Endothelial cell of umbilical vein (primary cell): ENCODE results near the gene SNAP25. TPM values are rescaled to one million over a fixed set of nuclear protein-coding genes. Genes with fewer than 3 reads are reported as not detected.

Source experiments
- BruUV-seq: library from RNA; stranded (reverse); fragments of 400-500 nt; replicated peaks from 2 replicates; lab custom pipeline; 2021; lab: Mats Ljungman, UMichigan
- CTCF ChIA-PET: fragments of 300-600, 350-600 bp; sonication (Branson Sonifier 250); formaldehyde crosslinking; loops from one replicate; lab custom pipeline; 2021; ENCODE audit warnings: antibody characterized with exemption, inconsistent platforms; lab: Charles Lee
- POLR2A ChIA-PET: fragments of 300-600, 350-600 bp; sonication (Branson Sonifier 250); formaldehyde crosslinking; loops from one replicate; lab custom pipeline; 2021; ENCODE audit warnings: antibody characterized with exemption, inconsistent platforms; lab: Charles Lee
- DNase-seq: peaks from one replicate; pipeline ENCODE4 v3.0.0-alpha.2; 2011; ENCODE audit warnings: low read depth, low spot score
- FAIRE-seq: peaks from 2 replicates; lab custom pipeline; 2011; peaks lifted over from hg19 to GRCh38; lab: Jason Lieb, UNC
- H2AFZ ChIP-seq: 2 replicates; pipeline ENCODE4 v1.6.0; 2012; ENCODE audit warnings: low read depth, low read length, control low read depth, inconsistent platforms
- H3K27ac ChIP-seq: 2 replicates; pipeline ENCODE4 v1.5.1; 2011; ENCODE audit warnings: low read depth, mild to moderate bottlenecking, control low read depth, low read length, moderate library complexity; ENCODE audit not compliant: insufficient read depth
- H3K27me3 ChIP-seq, 2 experiments: 2 replicates each; pipeline versions ENCODE4 v1.6.0 to v1.6.1; 2011; ENCODE audit warnings: low read length in 2 of 2, mixed read lengths in 1 of 2; ENCODE audit not compliant: control insufficient read depth in 2 of 2, insufficient read depth in 2 of 2
- H3K36me3 ChIP-seq, 2 experiments: 2 replicates in 1 of 2; 3 replicates in 1 of 2; pipeline ENCODE4 v1.5.1; 2011; ENCODE audit warnings: low read length in 2 of 2, mild to moderate bottlenecking in 1 of 2, moderate library complexity in 1 of 2; ENCODE audit not compliant: control insufficient read depth in 2 of 2, insufficient read depth in 2 of 2; ENCODE audit errors: extremely low read depth in 1 of 2
- H3K4me1 ChIP-seq: 3 replicates; pipeline ENCODE4 v1.5.1; 2011; ENCODE audit warnings: mild to moderate bottlenecking, low read length; ENCODE audit not compliant: control insufficient read depth, insufficient read depth; ENCODE audit errors: extremely low read depth
- H3K4me2 ChIP-seq: 2 replicates; pipeline ENCODE4 v1.6.1; 2011; ENCODE audit warnings: low read length, control low read depth, mixed read lengths; ENCODE audit not compliant: insufficient read depth
- H3K4me3 ChIP-seq, 3 experiments: fragments of 200-600 bp in 1 of 3; sonication (generic), shearing (Covaris generic) in 1 of 3; replicated peaks in 1 of 3; 2 replicates each; pipeline ENCODE4 v1.5.1; 2011 to 2016; ENCODE audit warnings: control low read depth in 3 of 3, low read length in 3 of 3, mild to moderate bottlenecking in 2 of 3, inconsistent platforms in 1 of 3, low read depth in 1 of 3, moderate library complexity in 1 of 3; ENCODE audit not compliant: insufficient read depth in 1 of 3
- H3K79me2 ChIP-seq: 2 replicates; pipeline ENCODE4 v1.6.0; 2012; ENCODE audit warnings: low read length, inconsistent platforms; ENCODE audit not compliant: control insufficient read depth, insufficient read depth
- H3K9ac ChIP-seq: replicated peaks from 2 replicates; pipeline ENCODE3; 2011; ENCODE audit warnings: low read length, control low read depth; ENCODE audit not compliant: insufficient read depth; ENCODE audit errors: extremely low read depth
- H3K9me1 ChIP-seq: replicated peaks from 3 replicates; pipeline ENCODE4 v1.6.0; 2011; ENCODE audit warnings: mild to moderate bottlenecking, low read length; ENCODE audit not compliant: control insufficient read depth, insufficient read depth; ENCODE audit errors: extremely low read depth
- H3K9me3 ChIP-seq: replicated peaks from 2 replicates; pipeline ENCODE4 v1.5.1; 2012; ENCODE audit warnings: low read length, inconsistent platforms; ENCODE audit not compliant: control insufficient read depth, insufficient read depth
- H4K20me1 ChIP-seq: replicated peaks from 2 replicates; pipeline ENCODE3; 2011; ENCODE audit warnings: mild to moderate bottlenecking, low read length; ENCODE audit not compliant: control insufficient read depth, insufficient read depth; ENCODE audit errors: extremely low read depth
- EZH2 ChIP-seq: IDR thresholded peaks from 2 replicates; pipeline ENCODE4 v1.6.1; 2012; ENCODE audit warnings: borderline replicate concordance, low read depth, mild to moderate bottlenecking, moderate library complexity, low read length, inconsistent platforms; ENCODE audit not compliant: severe bottlenecking
- GATA2 ChIP-seq: IDR thresholded peaks from 2 replicates; pipeline ENCODE4 v1.7.0; 2011; ENCODE audit warnings: low read depth, mild to moderate bottlenecking, moderate library complexity, mixed read lengths, low read length; ENCODE audit not compliant: insufficient read length, insufficient read depth
- JUN ChIP-seq: IDR thresholded peaks from 2 replicates; pipeline ENCODE4 v1.6.1; 2011; ENCODE audit warnings: borderline replicate concordance, low read depth; ENCODE audit not compliant: insufficient read length, insufficient read depth
- MYC ChIP-seq: IDR thresholded peaks from one replicate; pipeline ENCODE4 v1.6.1; 2011; ENCODE audit warnings: mild to moderate bottlenecking, low read depth, low read length
- POLR2A ChIP-seq: IDR thresholded peaks from 2 replicates; pipeline ENCODE4 v1.6.1; 2012; ENCODE audit warnings: low read depth, mild to moderate bottlenecking, control low read depth, low read length
- dilution Hi-C: fragments of 300-500 bp; cut with MboI; formaldehyde crosslinking; loops from one replicate; pipeline ENCODE4 v1.15.0; 2019; ENCODE audit warnings: low sequenced_read_pairs; ENCODE audit not compliant: extremely low pct_ligation_motif_present
- intact Hi-C: fragments of 100-400 bp; cut with micrococcal nuclease; formaldehyde crosslinking; loops from one replicate; pipeline ENCODE4 v1.10.0; 2022
- polyA plus RNA-seq, 4 experiments: library from polyadenylated mRNA; depleted of rRNA in 3 of 4; stranded (reverse) in 3 of 4; unstranded in 1 of 4; fragments of >200 nt; gene quantifications; 2 replicates each; pipeline versions ENCODE4 v1.2.1 to v1.2.3, GENCODE V29; 2011 to 2012; ENCODE audit warnings: missing spikeins in 1 of 4
- total RNA-seq: library from RNA; stranded (reverse); gene quantifications from 2 replicates; pipeline ENCODE4 v1.2.3, GENCODE V29; 2021
- TF ChIP-seq, protein P1 (sequence below): IDR thresholded peaks from 2 replicates; pipeline ENCODE4 v1.6.1; 2011; ENCODE audit not compliant: insufficient read depth, insufficient read length

SNAP25 gene
- total and polyA plus RNA-seq, 2 donors (not counting 3 experiments of a cell fraction or from before 2014, with no cell fraction given), result 3.9 to 4.4 TPM

DNA sequence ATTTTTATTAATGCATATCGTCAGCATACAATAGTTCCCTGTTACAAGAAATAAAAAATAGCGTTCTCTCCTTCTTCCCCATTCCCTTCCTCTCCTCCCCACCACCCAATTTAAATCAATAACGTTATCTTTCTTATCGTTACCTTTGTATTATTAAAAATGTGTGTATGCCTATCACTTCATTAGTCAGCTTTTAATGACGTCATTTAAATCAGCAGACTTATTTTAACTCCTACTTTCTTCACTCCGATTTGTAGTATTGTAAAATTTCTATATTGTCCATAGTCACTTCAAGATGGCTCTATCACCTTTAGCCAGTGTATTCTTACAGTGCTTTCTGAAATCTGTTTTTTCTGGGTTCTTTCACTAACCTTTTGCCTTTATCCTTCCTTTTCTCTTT lies 126.3 kb downstream of the SNAP25 start:
- dilution Hi-C loops (no loop called here), intact Hi-C loops (no loop called here)
- Histone ChIP-seq H4K20me1 (no peaks in the 10 kb centered on the region), H3K4me1 (peaks cover 6% of the 10 kb centered on the region), H3K9me3 (no peaks in the 10 kb centered on the region), H3K27me3 (no peaks in the 10 kb centered on the region), H3K9me1 (no peaks in the 10 kb centered on the region), H3K4me2 (no peak overlapping the region), H3K36me3 (no peaks in the 10 kb centered on the region), H2AFZ (no peak overlapping the region), H3K27ac (no peak overlapping the region), H3K4me3 (no peak overlapping the region), H3K9ac (no peak overlapping the region), H3K79me2 (no peaks in the 10 kb centered on the region)
- TF ChIP-seq GATA2 (no peak), JUN (peak; percentile 46), POLR2A (no peak), MYC (no peak), EZH2 (no peak)
- TF ChIP-seq, protein P1, sequence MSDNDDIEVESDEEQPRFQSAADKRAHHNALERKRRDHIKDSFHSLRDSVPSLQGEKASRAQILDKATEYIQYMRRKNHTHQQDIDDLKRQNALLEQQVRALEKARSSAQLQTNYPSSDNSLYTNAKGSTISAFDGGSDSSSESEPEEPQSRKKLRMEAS, result no peak
- no TSS peak for BruUV-seq
- ChIA-PET POLR2A (no interaction called here), CTCF (interaction anchor here (1.6 kb wide), 2 partner anchors 9 kb away, joined by 3 to 4 read pairs; no protein-coding TSS in a partner anchor)
- DNase-seq, result peak; percentile 44
- peak; percentile 26 for FAIRE-seq

DNA sequence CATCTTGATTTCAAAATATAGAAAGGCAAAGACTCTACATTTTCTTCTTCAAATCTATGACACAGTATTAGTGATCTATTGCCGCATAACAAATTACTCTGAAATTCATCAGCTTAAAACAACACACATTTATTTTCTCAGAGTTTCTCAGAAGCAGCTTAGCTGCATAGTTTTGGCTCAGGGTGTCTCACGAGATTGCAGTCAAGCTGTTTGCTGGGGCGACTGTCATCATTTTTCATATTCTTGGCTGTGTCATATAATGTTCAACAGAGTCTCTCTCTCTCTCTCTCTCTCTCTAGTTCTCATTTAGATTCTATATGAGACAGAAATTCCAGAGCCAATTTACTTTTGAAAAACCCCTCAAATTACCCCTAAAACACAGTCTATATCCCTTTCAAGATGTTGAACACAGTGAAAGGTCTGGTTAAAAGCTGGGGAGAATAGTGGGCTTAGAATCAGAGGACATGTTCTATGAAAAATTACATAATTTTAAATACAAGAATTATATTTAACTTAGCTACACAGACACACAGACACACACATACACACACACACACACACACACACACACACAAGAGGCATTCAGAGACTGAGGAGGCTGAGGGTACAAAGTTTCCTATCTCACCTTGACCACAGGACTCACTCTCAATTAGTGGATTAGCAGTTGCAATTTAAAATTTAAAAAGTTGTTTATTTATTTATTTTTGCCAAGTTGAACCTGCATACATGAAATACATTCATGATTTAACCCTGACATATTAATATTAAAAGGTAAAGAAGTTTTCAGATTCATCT lies 128.7 kb downstream of the SNAP25 start:
- Histone ChIP-seq H3K27me3 (no peaks in the 10 kb centered on the region), H3K9ac (no peak overlapping the region), H3K36me3 (no peaks in the 10 kb centered on the region), H3K79me2 (no peaks in the 10 kb centered on the region), H3K4me1 (peaks cover 28% of the 10 kb centered on the region), H3K27ac (no peak overlapping the region), H3K9me3 (no peaks in the 10 kb centered on the region), H3K9me1 (no peaks in the 10 kb centered on the region), H2AFZ (no peak overlapping the region), H4K20me1 (no peaks in the 10 kb centered on the region), H3K4me3 (no peak overlapping the region), H3K4me2 (no peak overlapping the region)
- BruUV-seq, result no TSS peak
- DNase-seq (no peak), FAIRE-seq (no peak)
- no peak for TF ChIP-seq EZH2
- TF ChIP-seq MYC, result no peak
- CTCF ChIA-PET, result interaction anchor here (1.0 to 2.4 kb wide), 2 partner anchors 16 to 30 kb away, joined by 3 to 10 read pairs; no protein-coding TSS in a partner anchor
- POLR2A ChIA-PET, result no interaction called here
- intact Hi-C loops, result no loop called here
- dilution Hi-C loops, result no loop called here
